HEK293T (cell line): ENCODE measurements around the gene CYP1B1.

Experiments
- ARNT ChIP-seq: fragments of 450-650 bp; IDR thresholded peaks from 2 replicates; pipeline ENCODE4 v1.6.1; 2017; ENCODE audit warnings: mild to moderate bottlenecking
- BHLHE40 ChIP-seq: fragments of 450-650 bp; IDR thresholded peaks from 2 replicates; pipeline ENCODE4 v1.6.1; 2016; ENCODE audit warnings: mild to moderate bottlenecking, moderate library complexity, borderline replicate concordance
- L3MBTL2 ChIP-seq: fragments of 450-650 bp; conservative IDR thresholded peaks from 2 replicates; pipeline ENCODE4 v1.6.1; 2016; ENCODE audit warnings: mild to moderate bottlenecking
- TARDBP ChIP-seq: fragments of 450-650 bp; IDR thresholded peaks from 2 replicates; pipeline ENCODE4 v1.6.1; 2016
- ZNF384 ChIP-seq: fragments of 450-650 bp; IDR thresholded peaks from 2 replicates; pipeline ENCODE4 v1.6.1; 2016

GRCh38 chr2:38122344-38122743 lies 46.4 kb upstream of the CYP1B1 start:
- TF ChIP-seq ZNF384 (no peak), ARNT (no peak), TARDBP (no peak), BHLHE40 (no peak), L3MBTL2 (no peak)
